Psoas muscle (tissue), 8 donors: Measurements from ENCODE around the gene SLC7A10. TPM values are rescaled to one million over a fixed set of nuclear protein-coding genes. Genes with fewer than 3 reads are reported as not detected.

Experiments
- ATAC-seq, 4 donors: fragments of 200-7000 bp; cut with Tn5 transposase; one replicate each; pipeline ENCODE4 v1.9.1; 2020; ENCODE audit warnings: moderate library complexity in 3 of 4, mild to moderate bottlenecking in 2 of 4
- DNase-seq, 2 donors: peaks; one replicate each; pipeline ENCODE4 v3.0.0-alpha.2; 2020
- H3K27ac ChIP-seq: fragments of 200-600 bp; one replicate; pipeline ENCODE4 v1.8.0; 2022
- H3K27me3 ChIP-seq, 3 donors: fragments of 200-600 bp in 1 of 3; one replicate each; pipeline versions ENCODE4 v1.6.1 to v1.8.0; 2013 to 2022; ENCODE audit warnings: low read length in 2 of 3, mild to moderate bottlenecking in 2 of 3, moderate library complexity in 1 of 3; ENCODE audit not compliant: insufficient read depth in 3 of 3
- H3K36me3 ChIP-seq, 2 donors: fragments of 200-600 bp in 1 of 2; one replicate each; pipeline versions ENCODE4 v1.6.1 to v1.8.0; 2013 to 2022; ENCODE audit warnings: low read depth in 1 of 2, mild to moderate bottlenecking in 1 of 2, moderate library complexity in 1 of 2; ENCODE audit not compliant: insufficient read depth in 1 of 2
- H3K4me1 ChIP-seq: fragments of 200-600 bp; one replicate; pipeline ENCODE4 v1.8.0; 2022
- H3K4me3 ChIP-seq: fragments of 200-600 bp; one replicate; pipeline ENCODE4 v1.8.0; 2022; ENCODE audit warnings: mild to moderate bottlenecking
- H3K9me3 ChIP-seq: fragments of 200-600 bp; one replicate; pipeline ENCODE4 v1.8.0; 2022
- CTCF ChIP-seq: fragments of 200-600 bp; IDR thresholded peaks from one replicate; pipeline ENCODE4 v1.8.0; 2022; ENCODE audit warnings: antibody characterized with exemption
- WGBS, 3 donors: extraction: QIAGEN DNeasy Blood & Tissue Kit; methylation state at CpG; one replicate each; pipeline versions ENCODE4 v1.1.6 to v1.1.7; 2013; 5-methylcytosine and 5-hydroxymethylcytosine counted together
- intact Hi-C, 2 donors: fragments of 100-400 bp; cut with DNase I; formaldehyde crosslinking; loops; one replicate each; pipeline versions ENCODE4 v1.11.0 to v1.14.2; 2022
- polyA plus RNA-seq, 3 donors: library from polyadenylated mRNA; stranded (reverse); fragments of 200-250 nt; gene quantifications; one replicate each; pipeline ENCODE4 v1.2.3, GENCODE V29; 2013
- total RNA-seq, 4 donors: library from RNA; stranded (reverse); fragmentation: NEBNext Ultra II Directional in 2 of 4; extraction: Animal tissue kit (Norgen Biotek cat#: 25700) in 2 of 4; gene quantifications; one replicate each; pipeline versions ENCODE4 v1.2.1 to v1.2.4, GENCODE V29; 2021 to 2023
- donor health status: healthy with polysubstance abuse.
- donor health status: DM: no; HTN: no; CAD: no; lungs with moderate emphysema.
- donor health status: Bipolar disorder and iron deficiency.
- donor health status: healthy.
- donor health status: DM: yes; HTN: yes; CAD: no.
- donor health status: DM: no; HTN: no; CAD: no.
- donor health status: DM: no; HTN: no; CAD: no.
- donor health status: DM: yes; HTN: yes; CAD: no.

Gene SLC7A10
- total and polyA plus RNA-seq, 7 donors: 0.03 to 0.43 (median 0.14) TPM; not detected in 3

- Histone ChIP-seq H3K27me3 (no peaks in the 10 kb centered on the region), H3K9me3 (no peaks in the 10 kb centered on the region), H3K27ac (no peak overlapping the region), H3K4me1 (no peaks in the 10 kb centered on the region), H3K36me3 (no peaks in the 10 kb centered on the region), H3K4me3 (no peak overlapping the region)
- DNase-seq (peak in 1 of 2 donors; percentile 26), ATAC-seq (no peak)
- 73 to 79% (median 75%) methylated on average over 17 of the region's 17 CpGs for WGBS, 3 donors
- TF ChIP-seq CTCF: no peak
- intact Hi-C loops: no loop called here
Measured at GRCh38 chr19:33251526-33252090, 26.0 kb upstream of the SLC7A10 start.

GRCh38 chr19:33251076-33251475 lies 25.4 kb upstream of the SLC7A10 start:
- ATAC-seq: no peak

GRCh38 chr19:33250500-33250899 lies 24.9 kb upstream of the SLC7A10 start:
- DNase-seq (no peak), ATAC-seq (no peak)
- no peaks in the 10 kb centered on the region for H3K27me3 ChIP-seq
- intact Hi-C loops: no loop called here
- WGBS, 3 donors: 78 to 96% (median 94%) methylated on average over 1 of the region's 1 CpG
- no peak overlapping the region for H3K4me3 ChIP-seq
- H3K4me1 ChIP-seq: no peaks in the 10 kb centered on the region
- no peaks in the 10 kb centered on the region for H3K9me3 ChIP-seq
- TF ChIP-seq CTCF: no peak
- H3K27ac ChIP-seq: no peak overlapping the region
- H3K36me3 ChIP-seq: no peaks in the 10 kb centered on the region

More at GRCh38 chr19:33251076-33251475, 25.4 kb upstream of the SLC7A10 start:
- WGBS, 3 donors: 50 to 60% (median 51%) methylated on average over 12 of the region's 12 CpGs
- TF ChIP-seq CTCF: no peak
- intact Hi-C loops: no loop called here
- Histone ChIP-seq H3K4me1 (no peaks in the 10 kb centered on the region), H3K36me3 (no peaks in the 10 kb centered on the region), H3K4me3 (no peak overlapping the region), H3K27ac (no peak overlapping the region), H3K27me3 (no peaks in the 10 kb centered on the region), H3K9me3 (no peaks in the 10 kb centered on the region)
- DNase-seq: peak in 1 of 2 donors; percentile 18

GRCh38 chr19:33249740-33250366 lies 24.2 kb upstream of the SLC7A10 start:
- no peak for TF ChIP-seq CTCF

More at GRCh38 chr19:33249740-33250366, 24.2 kb upstream of the SLC7A10 start:
- 72 to 75% (median 73%) methylated on average over 3 of the region's 3 CpGs for WGBS, 3 donors
- Histone ChIP-seq H3K4me3 (no peak overlapping the region), H3K27me3 (no peaks in the 10 kb centered on the region), H3K36me3 (no peaks in the 10 kb centered on the region), H3K27ac (no peak overlapping the region), H3K4me1 (no peaks in the 10 kb centered on the region), H3K9me3 (no peaks in the 10 kb centered on the region)
- intact Hi-C loops: no loop called here
- DNase-seq: no peak
- no peak for ATAC-seq
